ENCODE results near the gene COX7B.

The COX7B gene

GRCh38 chrX:77945910-77946545, 46.8 kb downstream of the COX7B start:
- no peak for DNase-seq (ENCODE audit: low read depth)

GRCh38 chrX:77946571-77946970, 47.3 kb downstream of the COX7B start:
- DNase-seq (ENCODE audit: low read depth) = no peak

DNA sequence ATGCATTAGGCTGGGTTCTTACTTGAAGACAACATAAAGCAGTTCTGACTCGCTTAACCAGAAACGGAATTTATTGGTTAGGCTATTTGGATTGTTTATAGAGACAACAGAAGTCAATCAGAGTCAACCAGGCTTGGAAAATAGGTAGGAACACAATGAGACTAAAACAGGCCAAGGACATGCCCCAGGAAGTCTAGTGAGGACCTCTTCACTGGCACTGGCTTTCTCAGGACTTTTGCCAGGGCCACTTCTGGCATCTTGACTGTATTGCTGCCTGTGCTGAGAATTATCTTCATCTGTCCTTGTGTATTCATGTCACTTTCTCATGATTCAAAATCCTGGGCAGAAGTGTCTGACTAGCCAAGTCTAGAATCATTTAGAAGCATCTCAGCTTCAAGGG, 50.6 kb downstream of the COX7B start:
- DNase-seq (ENCODE audit: low read depth) = no peak

GRCh38 chrX:77952173-77952572, 52.9 kb downstream of the COX7B start:
- DNase-seq (ENCODE audit: low read depth) = no peak

- no peak for DNase-seq (ENCODE audit: low read depth)
Observed at GRCh38 chrX:77953302-77953701, 54.0 kb downstream of the COX7B start.

GRCh38 chrX:77953708-77954107, 54.4 kb downstream of the COX7B start:
- no peak for DNase-seq (ENCODE audit: low read depth)

Measured in stimulated activated CD8-positive, alpha-beta memory T cell treated with anti-CD3 and anti-CD28 coated beads, Interleukin-15, amount 100 ng/mL, for 1 hour (primary cell).